ENCODE measurements around the gene DEDD2. TPM values are rescaled to one million over a fixed set of nuclear protein-coding genes. Genes with fewer than 3 reads are reported as not detected.
A peak's percentile ranks its signal among the peaks of the same experiment; 100 is the strongest.

Gene DEDD2
- polyA plus RNA-seq, 1 donor from 2014 or later, result 69.9 TPM

- Histone ChIP-seq H3K79me2 (replicated peaks; ENCODE audit: insufficient read depth, low read length) (peaks cover 46% of the 10 kb centered on the region), H3F3A (ENCODE audit: insufficient read depth, low read length, poor library complexity, severe bottlenecking) (peaks cover 7% of the 10 kb centered on the region), H3K4me2 (ENCODE audit: low read length) (no peak overlapping the region), H3K9me3 (ENCODE audit: low read length) (no peaks in the 10 kb centered on the region), H3K9me2 (ENCODE audit: insufficient read depth, low read length) (no peaks in the 10 kb centered on the region), H3K27ac (ENCODE audit: low read length) (peak overlapping the region; percentile 100), H2AFZ (ENCODE audit: low read depth, low read length) (peak overlapping the region; percentile 11), H3K27me3 (ENCODE audit: insufficient read depth, low read depth, low read length) (no peaks in the 10 kb centered on the region), H3K4me3 (ENCODE audit: low read length) (peak overlapping the region; percentile 87), H3K36me3 (ENCODE audit: insufficient read depth, low read length) (no peaks in the 10 kb centered on the region), H4K20me1 (ENCODE audit: insufficient read depth) (no peaks in the 10 kb centered on the region), H3K9ac (ENCODE audit: low read length) (peak overlapping the region; percentile 100)
- TF ChIP-seq REST (IDR thresholded peaks at IDR 0.05; ENCODE audit: borderline replicate concordance), result no peak
- no peak for TF ChIP-seq CTCF (IDR thresholded peaks at IDR 0.05; ENCODE audit: poor library complexity, severe bottlenecking)
- TF ChIP-seq TAF1 (IDR thresholded peaks at IDR 0.05; ENCODE audit: low read depth), result peak; percentile 2
Measured at GRCh38 chr19:42176649-42176989, 40.9 kb downstream of the DEDD2 start.

GRCh38 chr19:42175952-42176648, 41.4 kb downstream of the DEDD2 start:
- Histone ChIP-seq H3K79me2 (replicated peaks; ENCODE audit: insufficient read depth, low read length) (peaks cover 46% of the 10 kb centered on the region), H3K4me3 (ENCODE audit: low read length) (peak overlapping the region; percentile 87), H3F3A (ENCODE audit: insufficient read depth, low read length, poor library complexity, severe bottlenecking) (peaks cover 7% of the 10 kb centered on the region), H4K20me1 (ENCODE audit: insufficient read depth) (no peaks in the 10 kb centered on the region), H3K36me3 (ENCODE audit: insufficient read depth, low read length) (no peaks in the 10 kb centered on the region), H3K9me3 (ENCODE audit: low read length) (no peaks in the 10 kb centered on the region), H3K27me3 (ENCODE audit: insufficient read depth, low read depth, low read length) (no peaks in the 10 kb centered on the region), H2AFZ (ENCODE audit: low read depth, low read length) (peak overlapping the region; percentile 11), H3K4me2 (ENCODE audit: low read length) (peak overlapping the region; percentile 100), H3K9ac (ENCODE audit: low read length) (peak overlapping the region; percentile 100), H3K27ac (ENCODE audit: low read length) (peak overlapping the region; percentile 100), H3K9me2 (ENCODE audit: insufficient read depth, low read length) (no peaks in the 10 kb centered on the region)
- TF ChIP-seq RAD21 (conservative IDR thresholded peaks at IDR 0.05), result no peak
- TF ChIP-seq POLR2AphosphoS5 (IDR thresholded peaks at IDR 0.05), result peak; percentile 28
- peak; percentile 78 for TF ChIP-seq REST (IDR thresholded peaks at IDR 0.05; ENCODE audit: borderline replicate concordance)
